NCI-H2227 (cell line): ENCODE data around the gene MAEA.
"Not testable (repeated sequence)": the region's sequence is repeated elsewhere in the genome, so short reads cannot be mapped to it uniquely, and the experiment has no call there.

ENCODE experiments used
- DNase-seq: peaks from one replicate; lab custom pipeline; 2025; ENCODE audit not compliant: unreplicated experiment; lab: John Stamatoyannopoulos, UW

MAEA gene

GRCh38 chr4:1277667-1278665 is 11.7 kb upstream of the MAEA start:
- no peak for DNase-seq

- no peak for DNase-seq
Observed at GRCh38 chr4:1279253-1279652, 10.4 kb upstream of the MAEA start.

GRCh38 chr4:1283711-1284110 is 6.0 kb upstream of the MAEA start:
- no peak for DNase-seq

- no peak for DNase-seq
Observed at GRCh38 chr4:1285151-1285789, 4.4 kb upstream of the MAEA start.

- DNase-seq, result no peak
Observed at GRCh38 chr4:1285790-1286553, 3.7 kb upstream of the MAEA start.

GRCh38 chr4:1288786-1289185 is 905 bp upstream of the MAEA start:
- no peak for DNase-seq

- DNase-seq, result no peak
Observed at GRCh38 chr4:1290165-1290977, 680 bp downstream of the MAEA start.

- DNase-seq, result no peak
Observed at GRCh38 chr4:1291091-1291490, 1.4 kb downstream of the MAEA start.

GRCh38 chr4:1291996-1292702 is 2.5 kb downstream of the MAEA start:
- no peak for DNase-seq

GRCh38 chr4:1292703-1293011 is 3.0 kb downstream of the MAEA start:
- not testable (repeated sequence) for DNase-seq

GRCh38 chr4:1293531-1293941 is 3.8 kb downstream of the MAEA start:
- DNase-seq, result no peak

GRCh38 chr4:1293991-1294390 is 4.3 kb downstream of the MAEA start:
- DNase-seq, result no peak

- DNase-seq, result no peak
Observed at GRCh38 chr4:1294424-1294823, 4.7 kb downstream of the MAEA start.

GRCh38 chr4:1294891-1295290 is 5.2 kb downstream of the MAEA start:
- DNase-seq, result no peak

GRCh38 chr4:1295405-1296055 is 5.8 kb downstream of the MAEA start:
- no peak for DNase-seq

- no peak for DNase-seq
Observed at GRCh38 chr4:1296324-1297022, 6.8 kb downstream of the MAEA start.

GRCh38 chr4:1297023-1297395 is 7.3 kb downstream of the MAEA start:
- no peak for DNase-seq

- DNase-seq, result no peak
Observed at GRCh38 chr4:1297456-1298325, 8.0 kb downstream of the MAEA start.
